ENCODE results near the gene USF1.
"Not testable (repeated sequence)": the region's sequence is repeated elsewhere in the genome, so short reads cannot be mapped to it uniquely, and the experiment has no call there.

USF1 gene

DNA sequence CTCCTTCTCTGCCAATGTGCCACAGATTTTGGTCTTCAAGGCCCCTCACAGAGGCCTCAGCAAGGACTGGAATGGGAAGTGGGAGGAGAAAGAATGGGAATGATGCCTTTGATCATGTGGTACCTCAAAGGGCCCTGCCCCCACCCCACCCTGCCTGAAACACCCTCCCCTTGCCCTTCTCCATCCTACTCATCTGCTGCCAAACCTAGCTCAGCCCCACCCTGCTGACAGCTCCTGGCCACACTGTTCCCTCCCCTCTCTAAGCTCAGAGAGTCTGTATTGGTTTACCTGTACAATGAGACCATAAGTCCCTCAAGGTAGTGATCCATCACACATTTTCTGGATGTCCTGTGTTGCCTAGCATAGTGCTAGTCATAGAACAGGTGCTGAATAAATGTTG is 30.6 kb upstream of the USF1 start:
- DNase-seq, result no peak

GRCh38 chr1:161074676-161075368 is 29.0 kb upstream of the USF1 start:
- no peak for DNase-seq

DNA sequence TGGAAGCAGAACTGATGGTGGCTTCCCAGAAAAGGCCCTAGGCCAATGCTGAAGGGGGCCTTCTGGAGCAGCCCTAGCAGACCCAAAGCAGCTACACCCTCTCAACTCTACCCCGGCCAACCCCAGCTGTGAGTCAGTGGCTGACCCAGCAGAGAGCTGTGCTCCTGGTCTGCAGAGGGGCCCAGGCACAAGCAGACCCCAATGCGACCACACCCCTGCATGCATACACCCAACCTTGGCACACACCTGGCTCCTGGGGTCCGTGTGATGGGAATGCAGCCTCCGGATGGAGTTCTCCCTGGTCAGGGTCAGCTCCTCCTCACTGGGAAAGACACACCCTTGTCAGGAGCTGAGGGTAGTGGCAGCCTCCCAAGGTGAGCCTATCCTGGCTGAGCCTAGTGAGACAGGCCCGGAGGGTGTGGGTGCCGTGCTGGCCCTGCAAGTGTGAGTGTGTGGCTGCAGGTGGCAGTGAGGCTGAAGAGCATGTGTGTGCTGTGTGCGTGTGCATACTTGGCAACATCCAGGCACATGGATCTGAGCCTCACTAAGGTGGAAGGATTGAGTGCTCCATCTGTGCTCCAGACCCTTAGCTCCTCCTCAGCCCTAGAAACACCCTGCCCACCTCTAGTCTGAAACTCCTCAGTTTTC is 27.8 kb upstream of the USF1 start:
- no peak for DNase-seq

DNA sequence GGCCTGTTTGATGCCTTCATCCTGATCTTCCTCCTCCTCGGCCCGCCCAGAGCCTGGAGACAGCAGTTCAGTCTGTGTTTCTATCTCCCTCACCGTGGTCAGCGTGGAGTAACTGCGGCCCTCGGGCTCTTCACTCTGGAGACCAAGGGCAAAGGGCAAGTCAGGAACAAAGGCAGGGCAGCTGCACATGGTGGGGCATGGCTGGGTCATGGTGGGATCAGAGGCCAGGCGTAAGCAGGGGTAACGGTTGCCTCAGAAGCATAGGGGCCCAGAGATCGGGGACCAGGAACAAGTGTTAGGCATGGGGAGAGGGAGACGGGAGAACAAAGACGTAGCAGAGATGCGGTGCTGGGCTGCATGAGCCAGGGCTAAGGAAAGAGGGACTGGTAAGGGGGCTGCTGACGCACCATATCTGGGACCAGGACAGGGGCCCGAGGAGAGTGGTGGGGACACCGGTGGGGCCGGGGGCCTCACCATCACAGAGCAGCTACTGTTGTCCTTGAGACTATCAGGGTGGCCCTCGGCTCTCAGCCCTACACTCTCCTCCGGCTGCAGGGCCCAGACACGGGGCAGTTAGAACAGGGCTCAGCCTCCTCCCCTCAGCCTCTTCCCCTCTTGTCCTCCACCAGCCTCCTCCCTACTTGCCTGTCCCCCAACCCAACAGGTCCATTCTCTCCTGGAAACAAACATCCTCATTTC is 27.1 kb upstream of the USF1 start:
- DNase-seq, result no peak

GRCh38 chr1:161071886-161072371 is 26.2 kb upstream of the USF1 start:
- DNase-seq, result peak; percentile 4

DNA sequence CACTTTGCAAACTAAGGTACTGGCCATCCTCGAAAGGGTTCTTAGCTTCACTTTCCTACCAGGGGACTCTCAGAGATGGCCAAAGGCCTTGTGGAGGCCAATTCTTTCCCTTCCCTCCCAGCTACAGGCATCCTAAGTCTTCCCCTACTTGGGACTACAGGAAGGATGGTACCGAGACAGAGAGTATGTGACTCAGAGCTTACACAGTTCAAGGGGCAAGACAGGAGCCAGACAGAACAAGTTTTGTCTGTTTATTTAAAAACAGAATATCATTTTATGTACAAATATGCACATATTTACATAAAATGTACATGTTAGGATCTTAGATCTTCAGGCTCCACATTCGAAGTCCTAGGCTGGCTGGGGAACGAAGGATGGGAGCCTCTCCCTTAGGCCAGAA is 25.0 kb upstream of the USF1 start:
- DNase-seq, result no peak

- no peak for DNase-seq
These were observed 24.0 kb upstream of the USF1 start, which contains the start of gene ARHGAP30 for GRCh38 chr1:161069731-161070270. Gene ARHGAP30 (minus strand): TSS chr1:161069891. CDS start chr1:161069624, 267 bp downstream.

DNA sequence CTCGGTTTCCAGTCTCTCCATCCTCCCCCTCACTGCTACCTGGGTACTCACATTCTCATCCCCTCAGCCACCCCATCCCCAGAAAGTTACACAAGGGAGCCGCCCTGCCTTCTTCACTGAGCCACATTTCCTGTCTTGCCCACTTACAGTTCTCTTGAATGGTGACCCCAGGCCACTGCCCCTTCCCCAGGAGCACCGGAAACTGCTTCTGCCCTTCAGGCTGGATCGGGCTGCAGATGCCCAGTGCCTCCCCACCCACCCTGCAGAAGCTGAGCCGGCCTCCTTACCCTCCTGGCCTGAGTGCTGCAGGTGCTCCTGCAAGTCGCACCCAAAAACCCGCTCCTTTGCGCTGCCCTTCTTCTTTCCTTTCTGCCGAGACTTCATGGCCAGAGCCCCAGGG is 23.5 kb upstream of the USF1 start:
- no peak for DNase-seq

GRCh38 chr1:161068306-161069234 is 22.8 kb upstream of the USF1 start:
- no peak for DNase-seq

GRCh38 chr1:161066694-161067093 is 20.9 kb upstream of the USF1 start:
- DNase-seq, result no peak

- DNase-seq, result not testable (repeated sequence)
These were observed 19.9 kb upstream of the USF1 start for GRCh38 chr1:161065681-161066080.

DNA sequence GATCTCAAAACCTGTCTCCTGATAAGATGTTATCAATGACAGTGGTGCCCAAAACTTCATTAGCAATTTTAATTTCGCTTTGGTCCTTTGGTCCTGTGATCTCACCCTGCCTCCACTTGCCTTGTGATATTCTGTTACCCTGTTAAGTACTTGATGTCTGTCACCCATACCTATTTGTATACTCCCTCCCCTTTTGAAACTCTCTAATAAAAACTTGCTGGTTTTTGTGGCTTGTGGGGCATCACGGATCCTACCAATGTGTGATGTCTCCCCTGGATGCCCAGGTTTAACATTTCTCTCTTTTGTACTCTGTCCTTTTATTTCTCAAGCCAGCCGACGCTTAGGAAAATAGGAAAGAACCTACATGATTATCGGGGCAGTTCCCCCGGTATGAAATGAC is 18.2 kb upstream of the USF1 start:
- DNase-seq, result not testable (repeated sequence)

DNA sequence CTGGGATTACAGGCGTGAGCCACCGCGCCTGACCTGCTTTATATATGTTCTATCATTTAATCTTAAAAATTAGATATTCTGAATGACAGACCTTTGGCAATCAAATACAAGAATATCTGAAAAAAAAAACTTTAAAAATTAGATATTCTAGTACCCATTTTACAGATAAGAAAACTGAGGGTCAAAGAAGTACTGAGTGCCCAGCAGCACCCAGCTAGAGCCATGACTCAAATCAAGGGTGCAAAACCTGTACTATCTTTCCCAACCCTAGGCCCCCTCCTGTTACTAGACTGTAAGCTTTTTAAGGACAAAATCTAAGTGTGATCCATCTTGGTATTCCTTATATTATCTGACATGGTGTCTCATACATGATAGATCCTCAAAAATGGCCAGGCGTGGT is 15.6 kb upstream of the USF1 start:
- DNase-seq, result no peak

DNA sequence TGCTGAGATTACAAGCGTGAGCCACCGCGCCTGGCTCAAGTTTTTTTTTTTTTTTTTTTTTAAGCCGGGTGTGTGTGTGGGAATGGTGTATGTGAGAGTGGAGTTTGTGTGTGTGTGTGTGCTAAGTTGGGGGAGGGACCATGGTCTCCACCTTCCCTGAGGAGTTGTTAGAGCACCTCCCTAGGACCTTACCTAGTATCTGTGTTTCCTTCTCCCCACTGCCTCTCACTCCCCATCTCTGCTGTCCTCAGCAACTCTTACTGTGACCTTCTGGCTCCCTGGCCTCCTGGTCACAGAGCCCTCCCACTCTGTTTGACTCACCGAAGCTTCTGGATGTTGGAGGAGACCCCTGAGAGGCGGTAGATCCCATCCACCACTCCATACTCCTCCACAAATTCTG is 13.5 kb upstream of the USF1 start:
- no peak for DNase-seq

DNA sequence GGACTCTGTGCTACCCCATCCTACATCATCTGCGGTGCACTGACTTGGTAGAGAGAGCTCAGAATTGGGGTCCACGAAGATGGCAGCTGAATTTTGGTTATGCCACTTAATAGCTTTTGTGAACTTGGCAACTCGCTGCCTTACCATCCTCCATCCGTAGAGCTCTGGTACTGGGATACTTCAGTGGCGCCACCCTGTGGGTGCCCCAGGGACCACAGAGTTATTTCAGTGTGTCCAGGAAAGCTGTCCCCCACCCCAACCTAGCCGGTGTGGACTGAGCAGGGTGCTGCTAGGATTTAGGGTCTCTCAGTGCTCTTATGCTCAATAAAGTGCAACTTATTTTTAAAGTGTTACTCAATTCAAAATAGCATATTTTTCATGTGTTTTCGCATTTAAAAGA is 9.0 kb upstream of the USF1 start:
- no peak for DNase-seq

GRCh38 chr1:161054232-161054631 is 8.5 kb upstream of the USF1 start:
- no peak for DNase-seq

DNA sequence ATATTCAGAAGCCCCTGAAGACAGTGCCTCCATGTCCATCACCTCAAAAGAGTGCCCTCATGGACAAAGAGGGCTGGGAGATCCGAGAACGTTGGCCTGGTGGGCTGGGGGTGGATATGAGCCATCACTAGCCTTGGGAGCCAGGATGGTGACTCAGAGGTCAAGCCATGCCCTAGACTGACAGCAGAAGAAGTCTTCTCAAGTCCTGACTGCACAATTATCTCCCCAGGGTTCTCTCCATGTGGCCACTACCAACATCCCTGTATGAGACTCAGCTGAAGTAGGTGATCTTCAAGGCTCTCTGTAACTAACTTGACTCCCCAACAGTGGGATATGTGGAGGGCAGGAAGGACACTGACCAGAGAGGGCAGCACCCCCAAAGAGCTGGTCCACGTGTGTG is 7.1 kb upstream of the USF1 start:
- no peak for DNase-seq

GRCh38 chr1:161051219-161051618 is 5.4 kb upstream of the USF1 start:
- no peak for DNase-seq

GRCh38 chr1:161048949-161049722 is 3.4 kb upstream of the USF1 start:
- no peak for DNase-seq

DNA sequence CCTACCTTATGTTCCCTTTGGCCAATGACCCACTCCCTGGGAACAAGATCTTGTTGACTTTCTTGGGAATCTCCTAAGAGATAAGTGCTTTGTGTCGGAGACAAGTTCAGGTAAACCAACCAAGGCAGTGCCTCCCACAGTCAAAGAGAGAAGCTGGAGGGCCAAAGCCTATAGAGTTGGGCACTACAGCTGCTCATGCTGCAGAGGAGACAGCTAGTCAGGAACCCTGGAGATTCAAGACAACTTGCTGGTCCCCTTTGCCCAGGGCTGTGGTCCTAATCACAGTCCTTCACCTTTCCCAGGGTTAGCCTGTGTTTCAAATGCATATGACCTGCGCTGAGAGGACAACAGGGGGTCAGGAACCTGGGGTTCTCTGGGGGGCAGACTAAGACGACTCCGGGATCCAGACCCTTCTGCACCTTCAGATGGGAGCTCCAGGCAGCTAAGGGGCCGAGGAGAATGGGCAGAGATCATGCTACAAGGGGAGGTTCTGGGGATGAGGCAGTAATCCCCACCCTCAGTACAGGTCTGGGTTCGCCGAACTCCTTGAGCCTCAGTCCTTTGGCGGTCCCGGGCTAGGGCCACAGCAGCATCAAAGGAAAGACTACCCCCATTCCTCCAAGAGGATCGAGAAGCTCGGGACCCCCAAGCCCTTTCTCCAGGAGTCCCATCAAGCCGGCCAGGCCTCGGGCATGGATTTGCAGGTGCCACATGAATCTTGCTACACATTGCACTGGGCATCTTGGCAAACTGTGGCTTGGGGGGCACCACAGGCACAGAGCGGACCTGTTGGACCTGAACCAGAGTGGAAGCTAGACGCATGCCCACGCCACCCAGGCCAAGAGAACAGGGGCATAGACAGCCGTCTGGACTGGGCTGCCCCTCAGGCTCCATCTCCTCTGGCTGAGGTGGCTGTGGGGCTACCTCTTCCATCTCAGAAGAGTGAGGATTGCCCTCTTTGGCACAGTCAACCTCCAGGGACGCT is 2.0 kb upstream of the USF1 start:
- no peak for DNase-seq
